C4-2B (cell line): Measurements from ENCODE around the gene ADCY2.

Experiments used
- ZFX ChIP-seq: fragments of 450-650 bp; IDR thresholded peaks from 2 replicates; pipeline ENCODE4 v1.6.1; 2017
- TF ChIP-seq, protein P1 (sequence below): fragments of 450-650 bp; conservative IDR thresholded peaks from 2 replicates; pipeline ENCODE4 v1.5.1; 2017; ENCODE audit warnings: mild to moderate bottlenecking

DNA sequence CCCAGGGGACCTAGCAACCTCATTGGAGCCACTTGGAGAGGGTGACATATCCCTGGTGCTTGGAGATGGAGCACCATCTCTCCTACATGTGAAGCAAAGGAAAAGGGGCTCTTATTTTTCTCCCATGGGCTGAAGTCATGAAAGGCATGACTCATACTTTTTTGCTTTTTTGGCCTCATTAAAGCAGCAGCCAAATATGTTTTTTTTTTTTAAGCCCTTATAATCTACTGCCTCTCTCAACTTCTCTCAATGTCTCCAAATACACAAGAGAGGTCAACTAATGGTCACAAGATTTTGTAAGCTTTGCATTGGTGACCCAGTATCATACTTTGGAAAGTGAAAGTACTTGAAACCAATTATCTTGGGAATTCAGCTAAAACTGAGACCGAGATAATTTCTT, 456.6 kb downstream of the ADCY2 start:
- TF ChIP-seq, protein P1, sequence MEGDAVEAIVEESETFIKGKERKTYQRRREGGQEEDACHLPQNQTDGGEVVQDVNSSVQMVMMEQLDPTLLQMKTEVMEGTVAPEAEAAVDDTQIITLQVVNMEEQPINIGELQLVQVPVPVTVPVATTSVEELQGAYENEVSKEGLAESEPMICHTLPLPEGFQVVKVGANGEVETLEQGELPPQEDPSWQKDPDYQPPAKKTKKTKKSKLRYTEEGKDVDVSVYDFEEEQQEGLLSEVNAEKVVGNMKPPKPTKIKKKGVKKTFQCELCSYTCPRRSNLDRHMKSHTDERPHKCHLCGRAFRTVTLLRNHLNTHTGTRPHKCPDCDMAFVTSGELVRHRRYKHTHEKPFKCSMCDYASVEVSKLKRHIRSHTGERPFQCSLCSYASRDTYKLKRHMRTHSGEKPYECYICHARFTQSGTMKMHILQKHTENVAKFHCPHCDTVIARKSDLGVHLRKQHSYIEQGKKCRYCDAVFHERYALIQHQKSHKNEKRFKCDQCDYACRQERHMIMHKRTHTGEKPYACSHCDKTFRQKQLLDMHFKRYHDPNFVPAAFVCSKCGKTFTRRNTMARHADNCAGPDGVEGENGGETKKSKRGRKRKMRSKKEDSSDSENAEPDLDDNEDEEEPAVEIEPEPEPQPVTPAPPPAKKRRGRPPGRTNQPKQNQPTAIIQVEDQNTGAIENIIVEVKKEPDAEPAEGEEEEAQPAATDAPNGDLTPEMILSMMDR, result no peak
- TF ChIP-seq ZFX, result no peak
